HUDEP-2 (cell line): ENCODE measurements around the gene RALGPS1.

Experiments
- DNase-seq, 76 experiments: peaks; one replicate each; lab custom pipeline; 2025; ENCODE audit not compliant: unreplicated experiment in 76 of 76; lab: John Stamatoyannopoulos, UW

Gene RALGPS1

GRCh38 chr9:127263664-127264063 lies 349.1 kb downstream of the RALGPS1 start:
- DNase-seq = no peak

- no peak for DNase-seq
Measured at GRCh38 chr9:127264462-127265219, 350.1 kb downstream of the RALGPS1 start, which contains the start of gene GARNL3. GARNL3 (plus strand) TSS chr9:127264774; CDS start chr9:127264878, 104 bp downstream.

GRCh38 chr9:127267793-127268525 lies 353.4 kb downstream of the RALGPS1 start:
- DNase-seq = no peak

GRCh38 chr9:127269449-127269848 lies 354.9 kb downstream of the RALGPS1 start:
- DNase-seq = no peak
